SU-DHL-6 (cell line): ENCODE measurements around the gene TLL2.

Experiments
- EZH2phosphoT487 ChIP-seq: fragments of 200-600 bp; sonication (generic), shearing (Covaris generic); conservative IDR thresholded peaks from 2 replicates; pipeline ENCODE4 v1.6.1; 2018; ENCODE audit warnings: mild to moderate bottlenecking, antibody characterized with exemption, low read length, moderate library complexity, mixed read lengths
- TF ChIP-seq, protein P1 (sequence below): fragments of 200-600 bp; sonication (generic); IDR thresholded peaks from one replicate; pipeline ENCODE4 v1.5.1; 2017; ENCODE audit warnings: antibody characterized with exemption, mild to moderate bottlenecking, low read length, moderate library complexity; ENCODE audit not compliant: insufficient read depth, poor library complexity, severe bottlenecking

DNA sequence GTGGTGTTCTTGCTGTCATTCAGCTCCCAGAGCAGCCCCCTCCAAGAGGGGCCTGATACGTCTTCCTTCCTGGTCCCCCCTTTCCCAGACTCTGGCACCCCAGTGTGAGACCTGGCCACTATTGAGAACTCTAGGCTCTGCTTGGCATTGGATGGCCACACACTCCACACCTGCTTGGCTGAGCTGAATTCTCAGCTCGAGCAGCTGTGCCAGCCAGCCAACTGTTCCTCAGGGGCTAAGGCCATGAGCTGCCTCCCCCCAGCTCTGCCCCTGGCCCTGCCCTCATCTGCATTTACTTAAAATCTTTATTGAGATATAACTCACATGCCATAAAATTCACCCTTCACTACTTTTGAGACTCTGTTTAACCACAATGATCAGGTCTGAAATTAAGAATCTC is 6.7 kb downstream of the TLL2 start:
- TF ChIP-seq, protein P1, sequence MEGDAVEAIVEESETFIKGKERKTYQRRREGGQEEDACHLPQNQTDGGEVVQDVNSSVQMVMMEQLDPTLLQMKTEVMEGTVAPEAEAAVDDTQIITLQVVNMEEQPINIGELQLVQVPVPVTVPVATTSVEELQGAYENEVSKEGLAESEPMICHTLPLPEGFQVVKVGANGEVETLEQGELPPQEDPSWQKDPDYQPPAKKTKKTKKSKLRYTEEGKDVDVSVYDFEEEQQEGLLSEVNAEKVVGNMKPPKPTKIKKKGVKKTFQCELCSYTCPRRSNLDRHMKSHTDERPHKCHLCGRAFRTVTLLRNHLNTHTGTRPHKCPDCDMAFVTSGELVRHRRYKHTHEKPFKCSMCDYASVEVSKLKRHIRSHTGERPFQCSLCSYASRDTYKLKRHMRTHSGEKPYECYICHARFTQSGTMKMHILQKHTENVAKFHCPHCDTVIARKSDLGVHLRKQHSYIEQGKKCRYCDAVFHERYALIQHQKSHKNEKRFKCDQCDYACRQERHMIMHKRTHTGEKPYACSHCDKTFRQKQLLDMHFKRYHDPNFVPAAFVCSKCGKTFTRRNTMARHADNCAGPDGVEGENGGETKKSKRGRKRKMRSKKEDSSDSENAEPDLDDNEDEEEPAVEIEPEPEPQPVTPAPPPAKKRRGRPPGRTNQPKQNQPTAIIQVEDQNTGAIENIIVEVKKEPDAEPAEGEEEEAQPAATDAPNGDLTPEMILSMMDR: no peak
- TF ChIP-seq EZH2phosphoT487: no peak
